ENCODE results near the gene ENO4. TPM values are rescaled to one million over a fixed set of nuclear protein-coding genes. Genes with fewer than 3 reads are reported as not detected.

Gene ENO4
- total and polyA plus RNA-seq, 2 experiments from 2014 or later, result 0.24 to 0.44 TPM

DNA sequence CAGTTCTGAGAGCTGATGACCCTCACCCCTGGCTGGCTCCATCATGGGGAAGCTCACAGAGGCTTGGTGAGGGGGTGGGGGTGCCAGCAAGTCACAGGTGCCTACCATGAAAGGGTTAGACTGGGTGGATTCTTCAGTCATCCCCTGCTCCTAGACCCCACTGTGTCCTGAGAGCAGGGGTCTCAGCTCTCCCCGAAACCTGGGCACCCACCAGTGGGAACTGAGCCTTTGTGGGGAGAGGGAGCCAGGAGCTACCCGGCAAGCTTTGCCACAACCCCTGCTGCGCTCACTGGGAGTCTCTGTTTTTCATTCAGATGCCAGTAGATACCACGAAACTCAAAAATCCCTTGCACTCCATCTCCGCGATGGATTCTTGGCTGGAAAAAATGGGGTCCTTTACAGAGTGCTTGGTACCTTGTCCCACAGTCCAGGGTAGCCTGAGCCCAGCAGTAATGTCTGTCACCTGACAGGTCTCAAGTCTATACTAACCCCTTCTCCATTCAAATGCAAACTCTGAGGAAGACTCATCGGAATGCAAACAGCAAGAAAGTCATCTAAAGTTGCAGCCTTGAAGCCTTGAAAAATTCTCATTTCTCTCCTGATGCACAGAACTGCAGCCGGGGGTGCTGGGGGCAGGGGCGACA, 48.9 kb upstream of the ENO4 start (continued):
- TF ChIP-seq, protein P1, sequence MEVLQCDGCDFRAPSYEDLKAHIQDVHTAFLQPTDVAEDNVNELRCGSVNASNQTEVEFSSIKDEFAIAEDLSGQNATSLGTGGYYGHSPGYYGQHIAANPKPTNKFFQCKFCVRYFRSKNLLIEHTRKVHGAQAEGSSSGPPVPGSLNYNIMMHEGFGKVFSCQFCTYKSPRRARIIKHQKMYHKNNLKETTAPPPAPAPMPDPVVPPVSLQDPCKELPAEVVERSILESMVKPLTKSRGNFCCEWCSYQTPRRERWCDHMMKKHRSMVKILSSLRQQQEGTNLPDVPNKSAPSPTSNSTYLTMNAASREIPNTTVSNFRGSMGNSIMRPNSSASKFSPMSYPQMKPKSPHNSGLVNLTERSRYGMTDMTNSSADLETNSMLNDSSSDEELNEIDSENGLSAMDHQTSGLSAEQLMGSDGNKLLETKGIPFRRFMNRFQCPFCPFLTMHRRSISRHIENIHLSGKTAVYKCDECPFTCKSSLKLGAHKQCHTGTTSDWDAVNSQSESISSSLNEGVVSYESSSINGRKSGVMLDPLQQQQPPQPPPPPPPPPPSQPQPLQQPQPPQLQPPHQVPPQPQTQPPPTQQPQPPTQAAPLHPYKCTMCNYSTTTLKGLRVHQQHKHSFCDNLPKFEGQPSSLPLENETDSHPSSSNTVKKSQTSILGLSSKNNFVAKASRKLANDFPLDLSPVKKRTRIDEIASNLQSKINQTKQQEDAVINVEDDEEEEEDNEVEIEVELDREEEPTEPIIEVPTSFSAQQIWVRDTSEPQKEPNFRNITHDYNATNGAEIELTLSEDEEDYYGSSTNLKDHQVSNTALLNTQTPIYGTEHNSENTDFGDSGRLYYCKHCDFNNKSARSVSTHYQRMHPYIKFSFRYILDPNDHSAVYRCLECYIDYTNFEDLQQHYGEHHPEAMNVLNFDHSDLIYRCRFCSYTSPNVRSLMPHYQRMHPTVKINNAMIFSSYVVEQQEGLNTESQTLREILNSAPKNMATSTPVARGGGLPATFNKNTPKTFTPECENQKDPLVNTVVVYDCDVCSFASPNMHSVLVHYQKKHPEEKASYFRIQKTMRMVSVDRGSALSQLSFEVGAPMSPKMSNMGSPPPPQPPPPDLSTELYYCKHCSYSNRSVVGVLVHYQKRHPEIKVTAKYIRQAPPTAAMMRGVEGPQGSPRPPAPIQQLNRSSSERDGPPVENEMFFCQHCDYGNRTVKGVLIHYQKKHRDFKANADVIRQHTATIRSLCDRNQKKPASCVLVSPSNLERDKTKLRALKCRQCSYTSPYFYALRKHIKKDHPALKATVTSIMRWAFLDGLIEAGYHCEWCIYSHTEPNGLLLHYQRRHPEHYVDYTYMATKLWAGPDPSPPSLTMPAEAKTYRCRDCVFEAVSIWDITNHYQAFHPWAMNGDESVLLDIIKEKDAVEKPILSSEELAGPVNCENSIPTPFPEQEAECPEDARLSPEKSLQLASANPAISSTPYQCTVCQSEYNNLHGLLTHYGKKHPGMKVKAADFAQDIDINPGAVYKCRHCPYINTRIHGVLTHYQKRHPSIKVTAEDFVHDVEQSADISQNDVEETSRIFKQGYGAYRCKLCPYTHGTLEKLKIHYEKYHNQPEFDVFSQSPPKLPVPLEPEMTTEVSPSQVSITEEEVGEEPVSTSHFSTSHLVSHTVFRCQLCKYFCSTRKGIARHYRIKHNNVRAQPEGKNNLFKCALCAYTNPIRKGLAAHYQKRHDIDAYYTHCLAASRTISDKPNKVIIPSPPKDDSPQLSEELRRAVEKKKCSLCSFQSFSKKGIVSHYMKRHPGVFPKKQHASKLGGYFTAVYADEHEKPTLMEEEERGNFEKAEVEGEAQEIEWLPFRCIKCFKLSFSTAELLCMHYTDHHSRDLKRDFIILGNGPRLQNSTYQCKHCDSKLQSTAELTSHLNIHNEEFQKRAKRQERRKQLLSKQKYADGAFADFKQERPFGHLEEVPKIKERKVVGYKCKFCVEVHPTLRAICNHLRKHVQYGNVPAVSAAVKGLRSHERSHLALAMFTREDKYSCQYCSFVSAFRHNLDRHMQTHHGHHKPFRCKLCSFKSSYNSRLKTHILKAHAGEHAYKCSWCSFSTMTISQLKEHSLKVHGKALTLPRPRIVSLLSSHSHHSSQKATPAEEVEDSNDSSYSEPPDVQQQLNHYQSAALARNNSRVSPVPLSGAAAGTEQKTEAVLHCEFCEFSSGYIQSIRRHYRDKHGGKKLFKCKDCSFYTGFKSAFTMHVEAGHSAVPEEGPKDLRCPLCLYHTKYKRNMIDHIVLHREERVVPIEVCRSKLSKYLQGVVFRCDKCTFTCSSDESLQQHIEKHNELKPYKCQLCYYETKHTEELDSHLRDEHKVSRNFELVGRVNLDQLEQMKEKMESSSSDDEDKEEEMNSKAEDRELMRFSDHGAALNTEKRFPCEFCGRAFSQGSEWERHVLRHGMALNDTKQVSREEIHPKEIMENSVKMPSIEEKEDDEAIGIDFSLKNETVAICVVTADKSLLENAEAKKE (CRISPR knock-in tag; IDR thresholded peaks at IDR 0.05), result no peak
- no peak for TF ChIP-seq JUNB (IDR thresholded peaks at IDR 0.05; ENCODE audit: unreplicated experiment)

DNA sequence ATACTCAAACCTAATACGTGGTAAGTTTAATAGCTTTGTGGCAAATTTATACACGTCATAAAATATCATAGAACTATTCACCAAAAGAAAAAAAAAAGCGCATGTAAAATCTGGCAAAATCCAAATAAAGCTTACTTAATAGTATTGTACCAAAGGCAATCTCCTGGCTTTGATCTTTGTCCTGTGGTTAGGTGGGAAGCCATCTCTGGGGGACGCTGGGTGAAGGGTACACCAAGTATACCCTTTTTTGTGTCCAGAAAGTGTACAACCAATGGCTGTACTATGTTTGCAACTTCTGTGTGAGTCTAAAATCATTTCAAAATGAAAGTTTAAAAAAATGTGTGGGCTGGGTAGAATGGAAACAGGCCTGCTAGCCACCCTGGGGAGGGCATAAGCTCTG, 47.6 kb upstream of the ENO4 start:
- Histone ChIP-seq H3K4me3 (no peak overlapping the region), H3K79me2 (replicated peaks; ENCODE audit: insufficient read depth) (no peaks in the 10 kb centered on the region), H4K20me1 (replicated peaks; ENCODE audit: insufficient read depth) (no peaks in the 10 kb centered on the region), H3K4me2 (no peak overlapping the region), H3K27ac (ENCODE audit: low read depth) (no peak overlapping the region), H2AFZ (no peak overlapping the region), H3K9me2 (ENCODE audit: insufficient read depth) (no peaks in the 10 kb centered on the region), H3F3A (replicated peaks; ENCODE audit: low read depth) (no peaks in the 10 kb centered on the region), H3K36me3 (ENCODE audit: insufficient read depth) (no peaks in the 10 kb centered on the region), H3K4me1 (ENCODE audit: insufficient read depth) (peaks cover 16% of the 10 kb centered on the region), H3K27me3 (ENCODE audit: insufficient read depth) (no peaks in the 10 kb centered on the region)
- no peak for TF ChIP-seq REST (IDR thresholded peaks at IDR 0.05; ENCODE audit: unreplicated experiment)
- TF ChIP-seq JUNB (IDR thresholded peaks at IDR 0.05; ENCODE audit: unreplicated experiment), result no peak
- no peak for TF ChIP-seq ZNF114 (CRISPR knock-in tag; IDR thresholded peaks at IDR 0.05)
- no peak for TF ChIP-seq EZH2 (IDR thresholded peaks at IDR 0.05; ENCODE audit: low read depth, unreplicated experiment)
- no peak for TF ChIP-seq STAT1 (IDR thresholded peaks at IDR 0.05; ENCODE audit: unreplicated experiment)
- TF ChIP-seq EZH2phosphoT487 (IDR thresholded peaks at IDR 0.05; ENCODE audit: unreplicated experiment), result no peak
- TF ChIP-seq CREB1 (CRISPR knock-in tag; IDR thresholded peaks at IDR 0.05; ENCODE audit: low read depth), result no peak
- TF ChIP-seq POLR2AphosphoS5 (IDR thresholded peaks at IDR 0.05; ENCODE audit: low read depth), result no peak
- TF ChIP-seq, protein P2, sequence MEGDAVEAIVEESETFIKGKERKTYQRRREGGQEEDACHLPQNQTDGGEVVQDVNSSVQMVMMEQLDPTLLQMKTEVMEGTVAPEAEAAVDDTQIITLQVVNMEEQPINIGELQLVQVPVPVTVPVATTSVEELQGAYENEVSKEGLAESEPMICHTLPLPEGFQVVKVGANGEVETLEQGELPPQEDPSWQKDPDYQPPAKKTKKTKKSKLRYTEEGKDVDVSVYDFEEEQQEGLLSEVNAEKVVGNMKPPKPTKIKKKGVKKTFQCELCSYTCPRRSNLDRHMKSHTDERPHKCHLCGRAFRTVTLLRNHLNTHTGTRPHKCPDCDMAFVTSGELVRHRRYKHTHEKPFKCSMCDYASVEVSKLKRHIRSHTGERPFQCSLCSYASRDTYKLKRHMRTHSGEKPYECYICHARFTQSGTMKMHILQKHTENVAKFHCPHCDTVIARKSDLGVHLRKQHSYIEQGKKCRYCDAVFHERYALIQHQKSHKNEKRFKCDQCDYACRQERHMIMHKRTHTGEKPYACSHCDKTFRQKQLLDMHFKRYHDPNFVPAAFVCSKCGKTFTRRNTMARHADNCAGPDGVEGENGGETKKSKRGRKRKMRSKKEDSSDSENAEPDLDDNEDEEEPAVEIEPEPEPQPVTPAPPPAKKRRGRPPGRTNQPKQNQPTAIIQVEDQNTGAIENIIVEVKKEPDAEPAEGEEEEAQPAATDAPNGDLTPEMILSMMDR (conservative IDR thresholded peaks at IDR 0.05; ENCODE audit: low read depth in 2 of 2), result no peak
- no peak for TF ChIP-seq ZNF331 (CRISPR knock-in tag; IDR thresholded peaks at IDR 0.05; ENCODE audit: low read depth)
- H3K4me1 Mint-ChIP-seq, result peaks cover 33% of the 10 kb centered on the region
- peaks cover 8% of the 10 kb centered on the region for H3K27me3 Mint-ChIP-seq (ENCODE audit: insufficient read depth, low read depth, poor library complexity)
- DNase-seq (ENCODE audit: low spot score) (no peak), ATAC-seq (no peak)
- no peak overlapping the region for H3K27ac Mint-ChIP-seq
- H3K4me3 Mint-ChIP-seq, result no peak overlapping the region
- no peaks in the 10 kb centered on the region for H3K9me3 Mint-ChIP-seq
- no peaks in the 10 kb centered on the region for H3K36me3 Mint-ChIP-seq (ENCODE audit: low read depth)
